BLaER1 (cell line): ENCODE results near the gene FKBP4.

Source experiments
- H3K27ac ChIP-seq: shearing (Covaris generic); formaldehyde crosslinking; 2 replicates; pipeline ENCODE4 v1.8.1; 2022
- H3K27me3 ChIP-seq: shearing (Covaris generic); formaldehyde crosslinking; 2 replicates; pipeline ENCODE4 v1.8.1; 2022
- H3K36me3 ChIP-seq: shearing (Covaris generic); formaldehyde crosslinking; 2 replicates; pipeline ENCODE4 v1.8.1; 2022
- H3K4me1 ChIP-seq: shearing (Covaris generic); formaldehyde crosslinking; 2 replicates; pipeline ENCODE4 v1.8.1; 2022
- H3K4me2 ChIP-seq: shearing (Covaris generic); formaldehyde crosslinking; 2 replicates; pipeline ENCODE4 v1.8.1; 2022
- H3K4me3 ChIP-seq: shearing (Covaris generic); formaldehyde crosslinking; 2 replicates; pipeline ENCODE4 v1.8.1; 2022
- H3K9ac ChIP-seq: shearing (Covaris generic); formaldehyde crosslinking; 2 replicates; pipeline ENCODE4 v1.8.1; 2022
- H3K9me3 ChIP-seq: shearing (Covaris generic); formaldehyde crosslinking; 2 replicates; pipeline ENCODE4 v1.8.1; 2022
- H4K20me1 ChIP-seq: shearing (Covaris generic); formaldehyde crosslinking; 2 replicates; pipeline ENCODE4 v1.8.1; 2022
- Cebpa-rat ChIP-seq: shearing (Covaris generic); IDR thresholded peaks from 2 replicates; pipeline ENCODE4 v1.8.1; 2022

Gene FKBP4

DNA sequence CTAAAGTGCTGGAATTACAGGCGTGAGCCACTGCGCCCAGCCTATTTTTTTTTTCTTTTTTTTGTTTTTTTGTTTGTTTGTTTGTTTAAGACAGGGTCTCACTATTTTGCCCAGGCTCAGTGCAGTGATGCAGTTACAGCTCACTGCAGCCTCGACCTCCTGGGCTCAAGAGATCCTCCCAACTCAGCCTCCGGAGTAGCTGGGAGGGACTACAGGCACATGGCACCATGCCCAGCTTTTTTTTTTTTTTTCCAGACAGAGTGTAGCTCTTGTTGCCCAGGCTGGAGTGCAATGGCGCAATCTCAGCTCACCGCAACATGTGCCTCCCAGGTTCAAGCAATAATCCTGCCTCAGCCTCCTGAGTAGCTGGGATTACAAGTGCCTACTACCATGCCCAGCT is 11.9 kb downstream of the FKBP4 start:
- Histone ChIP-seq H3K4me2 (no peak overlapping the region), H3K9me3 (no peaks in the 10 kb centered on the region), H3K9ac (no peak overlapping the region), H3K36me3 (peaks cover 50% of the 10 kb centered on the region), H4K20me1 (peaks cover 21% of the 10 kb centered on the region; the same call in 1 of the 2 replicates), H3K27ac (no peak overlapping the region), H3K4me3 (no peak overlapping the region), H3K4me1 (peaks cover 20% of the 10 kb centered on the region), H3K27me3 (no peaks in the 10 kb centered on the region)
- no peak for TF ChIP-seq Cebpa-rat

DNA sequence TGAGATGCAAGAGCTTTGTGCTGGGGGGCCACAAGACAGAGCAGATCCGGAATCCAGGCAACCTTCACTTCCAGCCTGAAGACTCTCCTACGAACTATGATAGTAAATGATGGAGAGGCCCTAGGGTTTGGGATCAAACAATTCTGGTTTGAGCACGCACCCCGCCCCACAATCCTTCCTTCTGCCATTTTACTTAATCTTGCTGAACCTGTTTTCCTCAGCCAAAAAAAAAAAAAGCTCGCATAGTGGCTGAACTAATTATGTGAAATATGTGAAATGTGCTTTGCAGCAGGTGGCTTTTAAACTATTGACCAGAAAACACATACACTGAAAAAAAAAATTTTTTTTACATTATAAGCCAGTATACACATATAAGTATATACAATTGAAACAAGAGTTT is 17.0 kb downstream of the FKBP4 start:
- Histone ChIP-seq H3K4me3 (peak overlapping the region; percentile 78), H3K9me3 (no peaks in the 10 kb centered on the region), H3K27ac (no peak overlapping the region), H3K4me1 (peaks cover 18% of the 10 kb centered on the region), H3K4me2 (peak overlapping the region; percentile 73), H3K9ac (no peak overlapping the region), H3K27me3 (no peaks in the 10 kb centered on the region), H4K20me1 (peaks cover 9% of the 10 kb centered on the region; the same call in 1 of the 2 replicates), H3K36me3 (peaks cover 23% of the 10 kb centered on the region)
- no peak for TF ChIP-seq Cebpa-rat

DNA sequence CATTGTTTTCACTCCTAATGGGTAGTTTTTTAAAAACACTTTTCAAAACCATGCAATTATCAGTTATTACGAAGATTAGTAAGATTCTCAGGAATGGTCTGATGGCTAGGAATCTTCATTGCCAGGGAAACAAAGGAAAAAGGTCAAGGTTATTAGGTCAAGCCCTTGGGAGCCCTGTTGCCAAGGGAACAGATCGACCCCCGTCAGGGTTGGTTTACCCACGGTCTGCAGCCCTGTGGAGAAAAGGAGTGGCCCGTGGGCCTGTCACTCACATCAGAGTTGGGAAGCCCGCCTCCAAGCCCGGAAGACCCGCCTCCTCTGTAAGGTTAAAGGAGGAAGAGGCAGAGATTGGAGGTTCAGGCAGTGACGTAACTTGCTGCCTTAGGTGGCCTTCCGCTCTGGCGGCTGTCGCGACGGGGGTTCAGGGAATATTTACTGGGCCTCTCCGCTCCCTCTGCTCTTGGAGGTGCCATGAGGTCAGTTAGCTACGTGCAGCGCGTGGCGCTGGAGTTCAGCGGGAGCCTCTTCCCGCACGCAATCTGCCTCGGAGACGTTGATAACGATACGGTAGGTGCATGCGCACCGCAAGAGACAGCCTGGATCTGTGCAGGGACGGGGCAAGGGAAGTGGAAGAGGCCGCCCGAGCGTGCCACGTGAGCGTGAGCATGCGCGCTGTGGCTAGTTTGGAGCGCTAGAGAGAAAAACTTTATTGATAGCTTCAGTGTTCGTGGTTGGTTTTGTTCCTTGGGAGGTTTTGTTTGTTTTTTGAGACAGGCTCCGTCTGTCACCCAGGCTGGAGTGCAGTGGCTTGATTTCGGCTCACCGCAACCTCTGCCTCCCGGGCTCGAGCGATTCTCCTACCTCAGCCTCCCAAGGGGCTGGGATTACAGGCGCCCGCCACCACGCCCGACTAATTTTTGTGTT is 17.8 kb downstream of the FKBP4 start, which contains the start of gene ITFG2:
TSS of gene ITFG2 (plus strand) at position 379 of the 924 bp plus-strand sequence. CDS start at position 472, 93 bp downstream.
- TF ChIP-seq Cebpa-rat, result 0 out of 2 replicates have a peak, but pooled peaks have one; percentile 17
- Histone ChIP-seq H3K4me1 (peaks cover 18% of the 10 kb centered on the region), H3K4me3 (peak within 1 kb of the TSS; percentile 78), H3K4me2 (peak within 1 kb of the TSS; percentile 94), H3K9me3 (no peaks in the 10 kb centered on the region), H4K20me1 (peaks cover 15% of the 10 kb centered on the region; the same call in 1 of the 2 replicates), H3K9ac (peak within 1 kb of the TSS; percentile 86), H3K27ac (peak within 1 kb of the TSS; percentile 90), H3K27me3 (no peaks in the 10 kb centered on the region), H3K36me3 (peaks cover 27% of the 10 kb centered on the region)

DNA sequence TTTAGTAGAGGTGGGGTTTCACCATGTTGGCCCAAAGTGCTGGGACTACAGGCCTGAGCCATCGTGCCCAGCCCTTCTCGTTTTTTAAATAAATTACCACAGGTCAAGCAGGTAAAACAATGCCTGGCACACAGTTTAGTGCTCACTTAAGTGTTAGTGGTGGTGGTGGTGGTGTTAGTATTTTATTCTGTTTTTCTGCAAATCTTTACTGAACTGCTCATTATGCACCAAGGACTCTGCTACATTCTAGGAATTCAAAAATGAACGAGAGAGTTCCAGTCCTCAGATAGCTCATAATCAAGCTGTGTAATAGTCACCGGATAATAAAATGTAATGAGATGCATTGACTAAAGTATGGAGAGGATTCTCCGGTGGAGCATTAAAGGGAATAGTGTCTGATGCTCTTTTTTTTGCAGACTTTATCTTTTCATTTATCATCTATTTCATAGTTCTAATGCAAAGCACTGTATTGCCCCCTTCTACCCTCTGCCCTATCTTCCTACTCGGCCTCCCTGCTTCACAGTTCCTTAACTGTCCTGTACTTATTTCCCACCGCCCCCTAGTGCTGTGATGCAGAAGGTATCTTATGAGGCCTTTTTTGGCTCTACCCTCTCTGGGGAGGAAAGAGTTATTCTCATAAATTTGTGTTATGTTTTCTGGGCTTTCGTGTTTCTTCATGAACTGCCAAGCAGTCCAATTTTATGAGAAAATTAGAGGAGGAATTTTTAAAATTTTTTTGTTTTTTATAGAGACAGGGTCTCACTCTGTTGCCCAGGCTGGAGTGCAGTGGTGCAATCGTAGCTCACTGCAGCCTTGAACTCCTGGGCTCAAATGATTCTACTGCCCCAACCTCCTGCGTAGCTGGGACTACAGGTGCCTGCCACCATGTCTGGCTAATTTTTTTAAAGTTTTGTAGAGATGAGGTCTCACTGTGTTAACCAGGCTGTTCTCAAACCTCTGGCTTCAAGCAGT is 18.7 kb downstream of the FKBP4 start:
- H3K9me3 ChIP-seq, result no peaks in the 10 kb centered on the region
- peaks cover 18% of the 10 kb centered on the region for H3K4me1 ChIP-seq
- H3K27ac ChIP-seq, result peak overlapping the region; percentile 90
- no peaks in the 10 kb centered on the region for H3K27me3 ChIP-seq
- peak overlapping the region; percentile 78 for H3K4me3 ChIP-seq
- peak overlapping the region; percentile 86 for H3K9ac ChIP-seq
- no peak for TF ChIP-seq Cebpa-rat
- H4K20me1 ChIP-seq, result peaks cover 15% of the 10 kb centered on the region; the same call in 1 of the 2 replicates
- H3K4me2 ChIP-seq, result peak overlapping the region; percentile 94
- peaks cover 37% of the 10 kb centered on the region for H3K36me3 ChIP-seq

DNA sequence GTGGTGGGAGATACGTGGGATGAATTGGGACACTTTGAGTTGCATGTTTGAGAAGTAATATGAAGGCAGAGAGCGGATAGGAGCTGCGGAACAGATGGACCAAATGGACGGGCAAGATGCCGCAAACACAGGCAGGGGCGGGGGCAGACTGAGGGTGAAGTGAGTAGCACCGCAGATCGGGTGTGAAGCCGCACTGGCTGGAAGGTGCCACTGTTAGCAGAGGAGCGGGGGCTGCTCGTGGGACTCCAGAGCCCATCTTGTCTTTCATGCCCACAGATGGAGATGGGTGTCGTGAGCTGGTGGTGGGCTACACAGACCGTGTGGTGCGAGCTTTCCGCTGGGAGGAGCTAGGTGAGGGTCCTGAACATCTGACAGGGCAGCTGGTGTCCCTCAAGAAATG is 25.0 kb downstream of the FKBP4 start:
- H3K27ac ChIP-seq, result no peak overlapping the region
- H3K4me3 ChIP-seq, result no peak overlapping the region
- 0 out of 2 replicates have a peak, but pooled peaks cover 4% of the 10 kb centered on the region for H3K4me1 ChIP-seq
- H3K9me3 ChIP-seq, result no peaks in the 10 kb centered on the region
- no peak for TF ChIP-seq Cebpa-rat
- H3K27me3 ChIP-seq, result no peaks in the 10 kb centered on the region
- H4K20me1 ChIP-seq, result peaks cover 10% of the 10 kb centered on the region; the same call in 1 of the 2 replicates
- H3K4me2 ChIP-seq, result no peak overlapping the region
- H3K36me3 ChIP-seq, result peaks cover 98% of the 10 kb centered on the region
- H3K9ac ChIP-seq, result no peak overlapping the region

DNA sequence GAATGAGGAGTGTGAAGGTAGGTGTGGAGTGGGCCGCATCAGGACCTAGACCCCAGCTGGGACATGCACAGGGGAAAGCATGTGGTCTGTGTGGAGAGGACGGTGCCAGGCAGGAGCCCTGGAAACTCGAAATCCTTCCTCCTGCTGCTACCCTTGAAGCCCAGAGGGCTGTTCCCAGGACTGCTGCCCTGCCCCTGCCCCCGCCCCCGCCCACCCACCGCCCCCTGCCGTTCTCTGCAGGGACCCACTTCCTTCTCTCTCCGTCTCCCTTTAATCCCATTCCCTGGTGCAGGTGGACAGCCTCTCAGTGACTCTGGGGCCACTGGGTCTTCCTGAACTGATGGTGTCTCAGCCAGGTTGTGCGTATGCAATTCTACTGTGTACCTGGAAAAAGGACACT is 25.7 kb downstream of the FKBP4 start:
- 0 out of 2 replicates have a peak, but pooled peaks cover under 1% of the 10 kb centered on the region for H3K4me1 ChIP-seq
- H3K27me3 ChIP-seq, result no peaks in the 10 kb centered on the region
- H3K9me3 ChIP-seq, result no peaks in the 10 kb centered on the region
- no peak overlapping the region for H3K9ac ChIP-seq
- H4K20me1 ChIP-seq, result peaks cover 10% of the 10 kb centered on the region; the same call in 1 of the 2 replicates
- no peak overlapping the region for H3K4me2 ChIP-seq
- H3K4me3 ChIP-seq, result no peak overlapping the region
- no peak for TF ChIP-seq Cebpa-rat
- H3K36me3 ChIP-seq, result peaks cover 99% of the 10 kb centered on the region
- H3K27ac ChIP-seq, result no peak overlapping the region

DNA sequence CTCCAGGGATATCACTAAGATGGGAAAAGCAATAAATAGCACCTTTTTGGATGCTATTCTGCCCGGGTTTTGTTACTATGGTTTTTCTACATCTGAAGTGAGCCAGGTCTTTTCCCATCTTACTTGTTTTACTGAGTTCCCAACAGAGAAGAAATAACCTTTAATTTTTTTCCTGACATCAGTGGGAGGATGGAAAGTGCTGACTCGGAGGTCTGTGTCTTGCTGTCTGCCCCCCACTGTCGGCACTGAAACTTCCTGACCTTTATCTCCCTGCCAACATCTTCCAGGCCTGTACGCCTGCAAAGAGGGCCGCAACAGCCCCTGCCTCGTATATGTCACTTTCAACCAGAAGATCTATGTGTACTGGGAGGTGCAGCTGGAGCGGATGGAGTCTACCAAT is 28.7 kb downstream of the FKBP4 start:
- H3K27ac ChIP-seq, result no peak overlapping the region
- no peaks in the 10 kb centered on the region for H3K9me3 ChIP-seq
- no peak for TF ChIP-seq Cebpa-rat
- no peaks in the 10 kb centered on the region for H3K4me1 ChIP-seq
- H3K27me3 ChIP-seq, result no peaks in the 10 kb centered on the region; the same call in 1 of the 2 replicates
- H3K9ac ChIP-seq, result no peak overlapping the region
- no peak overlapping the region for H3K4me2 ChIP-seq
- H3K4me3 ChIP-seq, result no peak overlapping the region
- no peaks in the 10 kb centered on the region; the same call in 1 of the 2 replicates for H4K20me1 ChIP-seq
- H3K36me3 ChIP-seq, result peaks cover 99% of the 10 kb centered on the region

DNA sequence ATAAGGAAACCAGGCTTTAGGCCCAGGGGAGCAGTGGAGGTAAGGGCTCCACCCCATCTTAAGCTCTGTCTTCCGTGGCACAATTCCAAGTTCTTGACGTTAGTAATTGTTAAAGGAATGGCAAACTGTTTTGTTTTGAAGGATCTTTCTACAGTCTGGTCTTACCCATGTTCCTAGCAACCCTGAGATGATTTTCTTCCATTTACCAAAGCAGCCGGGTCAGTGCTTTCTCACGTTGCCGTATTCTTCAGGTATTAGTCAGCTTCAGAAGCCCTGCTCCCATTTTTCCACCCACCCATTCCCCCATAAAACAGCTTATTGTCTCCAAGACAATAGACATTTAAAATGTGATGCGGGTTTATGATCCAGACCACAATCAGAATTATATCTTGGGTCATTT is 29.8 kb downstream of the FKBP4 start:
- Histone ChIP-seq H3K9me3 (no peaks in the 10 kb centered on the region), H3K36me3 (peaks cover 99% of the 10 kb centered on the region), H4K20me1 (no peaks in the 10 kb centered on the region; the same call in 1 of the 2 replicates), H3K4me3 (no peak overlapping the region), H3K27me3 (no peaks in the 10 kb centered on the region; the same call in 1 of the 2 replicates), H3K9ac (no peak overlapping the region), H3K4me1 (no peaks in the 10 kb centered on the region), H3K27ac (no peak overlapping the region), H3K4me2 (no peak overlapping the region)
- TF ChIP-seq Cebpa-rat, result no peak

DNA sequence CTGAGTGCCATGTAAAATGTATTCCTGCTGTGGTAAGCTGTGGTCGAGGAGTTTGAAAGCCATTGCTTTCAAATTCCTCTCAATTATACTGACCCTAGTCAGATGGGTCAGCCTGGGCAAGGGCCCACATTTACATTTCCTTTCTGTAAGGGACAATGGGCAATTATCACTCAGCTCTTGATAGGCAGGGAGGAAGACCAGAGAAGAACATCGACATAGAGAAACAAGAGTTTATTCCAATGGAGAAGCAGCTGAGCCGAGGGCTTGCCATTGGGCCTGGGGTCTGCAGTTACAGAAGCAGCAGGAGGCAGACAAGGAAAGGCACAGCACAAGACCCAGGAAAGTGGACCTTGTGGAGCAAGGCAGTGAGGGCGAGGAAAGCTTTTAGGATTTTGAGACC is 30.4 kb downstream of the FKBP4 start:
- no peak for TF ChIP-seq Cebpa-rat
- H3K4me3 ChIP-seq, result no peak overlapping the region
- H3K4me2 ChIP-seq, result no peak overlapping the region
- no peaks in the 10 kb centered on the region for H3K4me1 ChIP-seq
- no peak overlapping the region for H3K9ac ChIP-seq
- H3K27ac ChIP-seq, result no peak overlapping the region
- H3K27me3 ChIP-seq, result no peaks in the 10 kb centered on the region; the same call in 1 of the 2 replicates
- peaks cover 99% of the 10 kb centered on the region for H3K36me3 ChIP-seq
- H3K9me3 ChIP-seq, result no peaks in the 10 kb centered on the region
- no peaks in the 10 kb centered on the region; the same call in 1 of the 2 replicates for H4K20me1 ChIP-seq
